Measurements from ENCODE around the gene NCEH1. TPM values are rescaled to one million over a fixed set of nuclear protein-coding genes. Genes with fewer than 3 reads are reported as not detected.

Gene NCEH1
- total RNA-seq, 6 experiments from 2014 or later: 42.1 to 82.6 (median 76.3) TPM

- Mint-ChIP-seq H3K27ac (no peak overlapping the region), H3K27me3 (ENCODE audit: insufficient read depth) (no peaks in the 10 kb centered on the region), H3K36me3 (ENCODE audit: low read depth) (peaks cover 8% of the 10 kb centered on the region), H3K4me3 (no peak overlapping the region), H3K9me3 (no peaks in the 10 kb centered on the region), H3K4me1 (ENCODE audit: low read depth) (peaks cover 43% of the 10 kb centered on the region)
- DNase-seq: peak; percentile 39
- peak; percentile 86 for TF ChIP-seq CTCF (IDR thresholded peaks at IDR 0.05)
These were observed 87.8 kb downstream of the NCEH1 start for GRCh38 chr3:172622916-172623700.

- Mint-ChIP-seq H3K4me1 (ENCODE audit: low read depth) (peaks cover 38% of the 10 kb centered on the region), H3K36me3 (ENCODE audit: low read depth) (peaks cover 4% of the 10 kb centered on the region), H3K4me3 (no peak overlapping the region), H3K27ac (no peak overlapping the region), H3K27me3 (ENCODE audit: insufficient read depth) (no peaks in the 10 kb centered on the region), H3K9me3 (no peaks in the 10 kb centered on the region)
- no peak for DNase-seq
- TF ChIP-seq CTCF (IDR thresholded peaks at IDR 0.05): no peak
These were observed 88.7 kb downstream of the NCEH1 start for GRCh38 chr3:172622156-172622555.

- Mint-ChIP-seq H3K4me3 (no peak overlapping the region), H3K4me1 (ENCODE audit: low read depth) (peaks cover 8% of the 10 kb centered on the region; the same call in 1 of the 2 replicates), H3K27me3 (ENCODE audit: insufficient read depth) (no peaks in the 10 kb centered on the region), H3K36me3 (ENCODE audit: low read depth) (no peaks in the 10 kb centered on the region), H3K9me3 (no peaks in the 10 kb centered on the region; the same call in 1 of the 2 replicates), H3K27ac (no peak overlapping the region)
- no peak for TF ChIP-seq CTCF (IDR thresholded peaks at IDR 0.05)
- no peak for DNase-seq
These were observed 92.9 kb downstream of the NCEH1 start for GRCh38 chr3:172617976-172618375.

- Mint-ChIP-seq H3K4me1 (ENCODE audit: low read depth) (peaks cover under 1% of the 10 kb centered on the region; the same call in 1 of the 2 replicates), H3K9me3 (no peaks in the 10 kb centered on the region; the same call in 1 of the 2 replicates), H3K27me3 (ENCODE audit: insufficient read depth) (no peaks in the 10 kb centered on the region), H3K27ac (no peak overlapping the region), H3K36me3 (ENCODE audit: low read depth) (no peaks in the 10 kb centered on the region), H3K4me3 (no peak overlapping the region)
- DNase-seq: no peak
- no peak for TF ChIP-seq CTCF (IDR thresholded peaks at IDR 0.05)
These were observed 93.7 kb downstream of the NCEH1 start for GRCh38 chr3:172617013-172617706.

- H3K4me1 Mint-ChIP-seq (ENCODE audit: low read depth): no peaks in the 10 kb centered on the region
- no peak overlapping the region for H3K27ac Mint-ChIP-seq
- no peak overlapping the region for H3K4me3 Mint-ChIP-seq
- H3K9me3 Mint-ChIP-seq: no peaks in the 10 kb centered on the region; the same call in 1 of the 2 replicates
- H3K27me3 Mint-ChIP-seq (ENCODE audit: insufficient read depth): no peaks in the 10 kb centered on the region
- no peaks in the 10 kb centered on the region for H3K36me3 Mint-ChIP-seq (ENCODE audit: low read depth)
- no peak for TF ChIP-seq CTCF (IDR thresholded peaks at IDR 0.05)
- no peak for DNase-seq
These were observed 94.8 kb downstream of the NCEH1 start for GRCh38 chr3:172616031-172616461.
